Measurements from ENCODE around the gene PGBD5. TPM values are rescaled to one million over a fixed set of nuclear protein-coding genes. Genes with fewer than 3 reads are reported as not detected.

The PGBD5 gene
- total RNA-seq, 1 donor from 2014 or later = 15.5 TPM

- no peak for ATAC-seq
- intact Hi-C loops (cut with DNase I) = loop anchor here (5.0 kb wide), 2 partner anchors 38 to 603 kb away; no protein-coding TSS in a partner anchor
- peak; percentile 39 for DNase-seq (ENCODE audit: missing footprints)
Measured at GRCh38 chr1:230265200-230266115, 160.7 kb downstream of the PGBD5 start.

Other genes starting within 250 kb of the PGBD5 start
- gene COG2, start 216.1 kb upstream of the PGBD5 start, total RNA-seq = 28.1 TPM

Measured in Right ventricle myocardium inferior (tissue), 1 donor.